Hematopoietic multipotent progenitor cell treated with erythropoietin and hydrocortisone succinate and interleukin-3 and kit ligand, for 4 days (in vitro differentiated cells): Measurements from ENCODE around the gene FCRLA.
"Not testable (repeated sequence)": the region's sequence is repeated elsewhere in the genome, so short reads cannot be mapped to it uniquely, and the experiment has no call there.

Source experiments
- DNase-seq: peaks from one replicate; pipeline ENCODE4 v3.0.0-alpha.2; 2015

Gene FCRLA, protein sequence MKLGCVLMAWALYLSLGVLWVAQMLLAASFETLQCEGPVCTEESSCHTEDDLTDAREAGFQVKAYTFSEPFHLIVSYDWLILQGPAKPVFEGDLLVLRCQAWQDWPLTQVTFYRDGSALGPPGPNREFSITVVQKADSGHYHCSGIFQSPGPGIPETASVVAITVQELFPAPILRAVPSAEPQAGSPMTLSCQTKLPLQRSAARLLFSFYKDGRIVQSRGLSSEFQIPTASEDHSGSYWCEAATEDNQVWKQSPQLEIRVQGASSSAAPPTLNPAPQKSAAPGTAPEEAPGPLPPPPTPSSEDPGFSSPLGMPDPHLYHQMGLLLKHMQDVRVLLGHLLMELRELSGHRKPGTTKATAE

DNA sequence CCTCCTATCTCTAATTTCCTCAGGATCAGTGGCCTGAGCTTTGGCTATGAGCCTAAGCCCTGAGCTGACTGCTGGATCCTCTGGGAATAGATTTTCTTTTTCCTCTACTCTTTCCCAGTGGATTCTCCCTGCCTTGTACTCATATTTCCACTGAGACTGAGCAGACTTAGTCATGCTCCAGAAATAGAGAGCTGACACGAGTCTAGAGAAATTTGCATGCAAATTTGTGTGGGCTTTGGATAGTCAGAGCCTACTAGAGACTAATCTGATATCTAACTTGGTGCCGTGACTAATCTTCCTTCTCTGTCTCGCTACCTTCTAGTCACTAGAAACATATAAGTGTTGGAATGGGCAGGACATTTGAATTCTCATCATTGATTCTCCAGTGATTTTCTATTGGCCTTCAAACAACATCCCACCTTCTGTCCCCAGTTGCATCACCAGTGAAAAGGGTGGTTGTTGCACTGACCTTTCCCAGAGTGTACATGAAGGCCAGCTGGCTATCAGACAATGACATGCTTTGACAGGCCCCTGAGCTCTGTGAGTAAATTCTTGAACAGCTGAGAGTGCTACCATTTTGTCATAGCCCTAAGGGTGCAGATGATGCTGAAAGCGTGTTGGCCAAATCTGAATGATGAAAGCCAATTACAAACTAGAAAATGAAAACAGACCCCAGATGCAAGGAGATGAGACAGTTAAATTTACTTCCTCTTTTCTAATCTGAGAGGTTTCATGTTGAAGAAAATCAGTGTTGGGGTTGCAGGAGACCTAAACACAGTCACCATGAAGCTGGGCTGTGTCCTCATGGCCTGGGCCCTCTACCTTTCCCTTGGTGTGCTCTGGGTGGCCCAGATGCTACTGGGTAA is at the start of gene FCRLA:
TSS of gene FCRLA (plus strand) at position 748 of the 866 bp plus-strand sequence. CDS start at position 784, 36 bp downstream.
- DNase-seq, result peak; percentile 75

DNA sequence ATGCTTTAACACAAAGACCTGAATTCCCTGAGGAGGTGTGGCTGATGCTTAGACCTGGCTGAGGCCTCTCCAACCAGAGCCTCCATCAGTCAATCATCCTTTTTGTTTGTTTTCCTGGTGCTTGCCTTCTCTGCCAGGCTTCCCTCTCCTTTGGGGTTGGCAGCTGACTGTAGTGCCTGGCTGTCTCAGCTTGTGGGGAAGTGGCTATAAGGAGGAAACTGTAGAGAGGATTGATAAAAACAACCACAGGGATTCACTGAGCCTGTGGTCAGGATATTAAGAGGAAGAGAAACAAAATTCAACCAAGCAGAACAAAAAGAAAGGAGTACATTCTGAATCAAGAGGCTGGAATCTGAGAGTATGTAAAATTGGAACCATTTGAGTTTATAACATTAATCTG is 48.5 kb upstream of the FCRLA start:
- not testable (repeated sequence) for DNase-seq

DNA sequence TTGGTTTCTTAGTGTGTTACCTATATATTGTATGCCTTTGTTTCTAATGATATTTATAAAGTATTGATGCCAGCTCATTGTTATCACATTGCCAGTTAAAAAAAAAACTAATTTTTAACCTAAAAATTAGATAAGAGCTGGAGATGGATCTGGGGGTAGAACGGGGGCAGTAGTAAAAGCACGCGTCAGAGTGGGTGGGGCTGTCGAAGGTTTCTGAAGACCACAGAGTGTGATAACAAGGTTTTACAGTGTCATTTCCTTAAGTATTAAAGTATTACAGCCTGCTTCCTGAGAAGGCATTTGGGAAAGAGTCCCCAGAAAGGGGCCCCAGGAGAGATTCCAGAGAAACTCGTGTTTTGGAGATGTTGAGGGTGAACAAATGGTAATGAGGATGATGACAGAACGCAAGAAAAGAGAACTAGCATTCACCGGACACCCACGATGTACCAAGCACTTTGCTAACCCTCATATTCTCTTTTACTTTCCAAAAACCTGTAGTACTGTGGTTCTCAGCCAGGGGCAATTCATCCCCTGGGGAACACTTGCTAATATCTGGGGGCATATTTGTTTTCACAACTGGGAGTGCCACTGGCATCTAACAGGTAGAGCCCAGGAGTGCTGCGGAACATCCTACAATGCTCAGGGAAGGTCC is 45.2 kb upstream of the FCRLA start:
- DNase-seq, result not testable (repeated sequence)

DNA sequence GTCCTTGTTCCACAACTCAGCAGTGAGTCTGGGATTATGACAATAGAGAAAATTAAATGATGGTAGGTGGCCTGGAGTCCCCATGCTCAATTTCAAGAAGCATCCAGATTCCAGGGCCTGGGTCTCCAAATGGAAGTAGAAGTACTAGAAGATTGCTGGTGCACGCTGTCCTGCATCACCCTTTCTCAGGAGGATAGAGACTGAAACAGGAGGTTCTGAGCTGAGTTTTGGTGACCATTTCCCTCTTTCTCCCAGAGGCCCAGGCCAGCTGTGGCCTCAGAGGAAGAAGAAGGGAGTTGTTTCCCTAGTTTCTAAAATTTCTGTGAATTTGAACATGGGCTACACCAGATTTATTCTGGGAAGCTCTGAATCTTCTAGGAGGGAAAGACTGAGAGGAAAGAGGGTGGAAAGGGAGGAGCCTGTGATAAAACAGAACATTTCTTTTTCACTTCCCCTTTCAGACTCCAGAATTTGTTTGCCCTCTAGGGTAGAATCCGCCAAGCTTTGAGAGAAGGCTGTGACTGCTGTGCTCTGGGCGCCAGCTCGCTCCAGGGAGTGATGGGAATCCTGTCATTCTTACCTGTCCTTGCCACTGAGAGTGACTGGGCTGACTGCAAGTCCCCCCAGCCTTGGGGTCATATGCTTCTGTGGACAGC is 44.2 kb upstream of the FCRLA start, which contains the start of gene FCGR2B:
TSS of gene FCGR2B (plus strand) at position 460 of the 656 bp plus-strand sequence. CDS start at position 559, 99 bp downstream.
- not testable (repeated sequence) for DNase-seq

DNA sequence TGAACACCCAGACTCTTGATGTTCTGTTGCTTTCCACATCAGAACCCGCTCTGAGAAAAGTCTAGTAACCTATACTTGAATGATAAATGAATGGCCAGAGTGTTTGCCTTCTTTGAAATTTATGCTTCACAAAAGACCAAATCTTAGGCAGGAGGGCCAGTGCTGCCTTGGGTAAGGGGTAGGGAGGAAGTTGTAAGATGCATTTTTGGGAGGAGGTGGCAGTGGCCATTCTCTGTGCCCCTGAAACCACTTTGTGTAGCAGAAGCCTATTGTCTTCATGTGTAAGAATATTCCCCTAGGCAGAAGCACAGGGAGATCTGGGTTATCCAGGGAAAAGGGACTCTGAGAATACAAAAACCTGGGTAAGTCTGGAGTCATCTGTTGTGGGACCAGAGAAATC is 43.5 kb upstream of the FCRLA start:
- DNase-seq, result not testable (repeated sequence)

DNA sequence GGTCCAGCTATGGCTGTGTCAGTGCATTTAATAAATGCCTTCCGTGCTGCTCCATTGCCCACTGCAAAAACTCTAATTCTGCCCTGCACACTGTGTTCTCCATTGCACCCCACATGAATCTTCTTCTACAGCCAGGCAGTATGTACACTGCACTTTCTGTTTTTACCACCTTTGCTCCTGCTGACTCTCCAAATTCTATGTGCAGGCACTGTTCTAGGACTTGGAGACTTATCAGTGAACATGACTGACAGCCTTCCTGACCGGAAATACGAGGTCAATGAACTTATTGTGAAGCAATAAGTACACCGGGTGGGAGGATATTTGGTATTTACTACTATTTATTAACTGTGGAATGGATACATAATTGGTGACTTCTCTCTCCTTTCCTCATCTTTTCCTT is 42.3 kb upstream of the FCRLA start:
- DNase-seq, result not testable (repeated sequence)

DNA sequence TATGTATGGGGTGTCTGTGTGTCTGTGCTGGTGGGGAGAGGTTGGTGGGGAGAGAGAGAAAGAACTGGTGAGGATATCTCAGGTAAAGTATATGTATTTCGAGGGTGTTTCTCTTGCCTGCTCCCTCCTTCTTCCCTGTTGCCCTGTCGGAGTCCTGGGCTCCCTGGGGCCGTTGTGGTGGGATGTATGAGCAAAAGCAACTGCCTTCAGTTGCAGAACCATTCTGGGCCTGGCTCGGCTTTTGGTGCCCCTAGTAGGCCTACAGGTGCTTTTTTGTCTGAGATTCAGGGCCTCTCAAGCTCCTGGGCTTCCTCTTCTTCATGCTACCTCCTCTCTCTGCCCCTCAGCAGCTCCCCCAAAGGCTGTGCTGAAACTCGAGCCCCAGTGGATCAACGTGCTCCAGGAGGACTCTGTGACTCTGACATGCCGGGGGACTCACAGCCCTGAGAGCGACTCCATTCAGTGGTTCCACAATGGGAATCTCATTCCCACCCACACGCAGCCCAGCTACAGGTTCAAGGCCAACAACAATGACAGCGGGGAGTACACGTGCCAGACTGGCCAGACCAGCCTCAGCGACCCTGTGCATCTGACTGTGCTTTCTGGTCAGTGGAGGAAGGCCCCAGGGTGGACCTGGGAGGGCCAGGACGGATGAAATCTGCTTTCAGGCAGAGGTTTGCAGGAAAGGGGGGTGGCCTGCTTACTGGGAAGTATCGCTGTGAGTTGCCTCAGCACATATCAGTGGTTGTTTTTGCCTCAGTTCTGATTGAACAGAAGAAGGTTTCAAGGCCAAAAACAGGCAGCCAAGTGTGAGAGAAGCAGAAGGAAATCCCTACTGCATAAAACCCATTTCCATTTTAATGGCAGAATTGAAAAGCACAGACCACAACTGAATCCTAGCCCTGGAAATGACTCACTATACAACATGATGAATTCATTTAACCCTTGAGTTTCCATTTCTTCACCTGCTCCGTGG is 35.7 kb upstream of the FCRLA start:
- DNase-seq, result not testable (repeated sequence)

DNA sequence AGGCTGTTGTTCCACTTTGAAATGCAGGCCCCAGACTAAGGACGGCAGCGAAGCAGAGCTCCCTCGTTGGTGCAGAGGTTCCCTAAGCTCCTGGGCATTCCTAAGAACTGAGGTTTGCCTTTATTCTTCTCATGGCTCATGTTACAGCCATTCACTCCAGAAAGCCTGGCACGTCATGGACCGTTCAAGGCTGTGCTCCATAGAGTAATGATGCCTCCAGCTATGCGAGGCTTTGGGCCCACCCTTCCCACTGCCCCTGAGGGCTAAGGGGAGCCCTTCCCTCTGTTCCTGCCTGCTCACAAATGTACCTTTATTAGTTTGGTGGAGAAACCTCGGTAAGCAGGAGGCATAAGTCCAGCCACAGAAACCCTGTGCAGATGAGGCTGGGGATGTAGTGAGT is 33.6 kb upstream of the FCRLA start:
- DNase-seq, result not testable (repeated sequence)

DNA sequence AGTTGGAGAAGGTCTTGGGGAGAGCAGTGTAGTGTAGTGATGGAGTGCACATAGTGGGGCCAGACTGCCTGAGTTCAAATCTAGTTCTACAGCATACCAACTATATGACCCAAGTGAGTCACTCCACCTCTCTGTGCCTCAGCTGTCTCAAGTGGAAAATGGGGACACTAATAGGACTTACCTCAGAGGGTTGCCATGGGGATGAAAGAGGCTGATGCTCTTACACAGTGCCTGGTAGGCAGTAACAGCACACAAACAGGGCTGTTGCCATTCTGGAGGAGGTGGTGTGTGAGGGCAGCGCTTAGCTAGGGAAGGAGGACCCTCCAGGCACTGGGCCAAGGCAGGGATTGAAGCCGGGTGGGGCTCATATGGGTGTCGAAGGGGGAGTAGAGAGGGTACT is 32.6 kb upstream of the FCRLA start:
- DNase-seq, result not testable (repeated sequence)

DNA sequence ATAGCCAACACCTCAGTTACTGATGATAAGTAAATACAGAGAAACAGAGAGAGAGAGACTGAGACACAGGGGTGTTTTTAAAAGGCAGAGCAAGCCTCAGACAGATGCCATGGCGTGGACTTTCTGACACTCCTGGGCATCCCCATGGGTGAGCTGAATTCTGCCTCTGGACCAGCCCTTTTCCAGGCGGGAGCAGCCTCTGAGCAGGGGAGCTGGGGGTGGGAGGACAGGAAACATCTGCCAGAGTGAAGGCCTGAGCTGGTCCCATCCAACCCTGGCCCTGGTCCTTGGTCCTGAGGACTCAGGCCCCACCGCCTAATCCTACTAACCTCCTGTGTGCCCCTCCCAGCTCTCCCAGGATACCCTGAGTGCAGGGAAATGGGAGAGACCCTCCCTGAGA is 32.1 kb upstream of the FCRLA start:
- DNase-seq, result not testable (repeated sequence)

DNA sequence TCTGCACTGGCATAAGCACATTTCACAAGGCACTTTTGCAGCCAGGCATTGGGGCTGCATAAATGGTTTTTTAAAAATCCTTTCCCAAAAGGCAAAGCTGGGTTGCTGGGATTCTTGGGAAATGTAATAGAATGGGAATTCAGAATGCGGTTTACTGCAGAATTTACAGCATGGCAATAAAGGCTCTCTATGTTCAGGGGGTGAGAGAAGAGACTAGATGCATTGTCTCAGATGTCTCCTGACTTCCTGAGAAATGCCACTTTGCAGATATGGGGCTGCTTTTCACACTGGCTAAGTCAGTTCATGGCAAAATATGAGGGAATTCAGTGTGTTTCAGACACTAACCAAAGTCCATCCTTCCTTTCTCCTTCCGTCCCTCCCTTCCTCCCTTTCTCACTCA is 30.6 kb upstream of the FCRLA start:
- DNase-seq, result no peak

DNA sequence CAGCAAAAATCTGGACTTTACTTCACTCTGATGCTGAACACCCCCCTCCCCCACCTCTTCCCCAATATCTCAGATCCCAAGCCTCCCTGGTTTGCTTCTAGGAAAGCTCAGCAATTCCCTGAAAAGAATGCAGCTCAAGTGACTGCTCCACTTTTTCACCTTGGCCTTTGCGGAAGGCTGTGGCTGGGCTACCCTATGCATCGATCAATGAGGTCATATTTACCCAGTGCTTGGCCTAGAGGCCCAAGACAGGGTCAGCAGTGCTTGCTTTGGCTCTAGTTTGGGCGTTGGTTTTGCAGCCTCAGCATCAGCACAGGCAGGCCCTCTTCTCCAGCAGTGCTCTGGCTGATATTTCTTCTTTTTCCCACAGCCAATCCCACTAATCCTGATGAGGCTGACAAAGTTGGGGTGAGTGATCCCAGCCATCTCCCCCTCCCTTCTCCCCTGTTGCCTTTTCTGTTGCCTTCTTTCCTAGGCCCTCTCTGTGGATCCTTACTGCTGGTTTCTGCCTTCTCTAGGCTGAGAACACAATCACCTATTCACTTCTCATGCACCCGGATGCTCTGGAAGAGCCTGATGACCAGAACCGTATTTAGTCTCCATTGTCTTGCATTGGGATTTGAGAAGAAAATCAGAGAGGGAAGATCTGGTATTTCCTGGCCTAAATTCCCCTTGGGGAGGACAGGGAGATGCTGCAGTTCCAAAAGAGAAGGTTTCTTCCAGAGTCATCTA is 29.9 kb upstream of the FCRLA start:
- DNase-seq, result no peak

DNA sequence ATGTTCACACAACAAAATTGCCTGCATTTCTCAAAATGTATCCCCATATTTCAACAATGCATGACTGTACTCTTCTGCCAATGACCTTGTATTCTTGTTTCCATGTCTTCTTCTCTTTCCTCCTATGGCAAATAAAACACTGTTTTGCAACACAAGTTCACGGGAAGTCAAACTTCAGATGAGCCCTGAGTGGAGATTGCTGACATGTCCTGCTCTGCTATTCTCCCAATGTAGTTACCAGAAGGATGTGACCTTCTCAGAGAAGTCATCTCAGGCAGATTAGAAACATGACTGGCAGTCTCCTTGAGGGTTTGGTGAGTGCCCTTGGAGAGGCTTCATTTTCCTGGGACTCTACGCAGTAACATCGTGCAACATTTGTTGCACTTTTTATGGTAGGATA is 28.5 kb upstream of the FCRLA start:
- no peak for DNase-seq

DNA sequence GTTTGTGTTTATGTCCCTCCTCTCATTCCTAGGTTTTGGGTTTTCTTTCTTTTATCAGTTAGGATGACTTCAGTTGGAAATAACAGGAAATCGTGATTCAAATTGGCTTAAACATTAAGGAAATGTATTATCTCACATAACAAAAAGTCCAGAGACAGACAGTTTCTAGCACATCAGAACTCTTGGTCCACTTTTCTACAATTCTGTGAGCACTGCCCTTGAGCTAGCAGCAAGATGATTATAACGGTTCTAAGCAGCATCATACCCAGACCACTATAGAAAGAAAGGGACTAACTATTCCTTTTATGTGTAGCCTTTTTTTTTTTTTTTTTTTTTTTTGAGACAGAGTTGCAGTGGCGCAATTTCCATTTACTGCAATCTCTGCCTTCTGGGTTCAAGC is 25.1 kb upstream of the FCRLA start:
- DNase-seq, result no peak

DNA sequence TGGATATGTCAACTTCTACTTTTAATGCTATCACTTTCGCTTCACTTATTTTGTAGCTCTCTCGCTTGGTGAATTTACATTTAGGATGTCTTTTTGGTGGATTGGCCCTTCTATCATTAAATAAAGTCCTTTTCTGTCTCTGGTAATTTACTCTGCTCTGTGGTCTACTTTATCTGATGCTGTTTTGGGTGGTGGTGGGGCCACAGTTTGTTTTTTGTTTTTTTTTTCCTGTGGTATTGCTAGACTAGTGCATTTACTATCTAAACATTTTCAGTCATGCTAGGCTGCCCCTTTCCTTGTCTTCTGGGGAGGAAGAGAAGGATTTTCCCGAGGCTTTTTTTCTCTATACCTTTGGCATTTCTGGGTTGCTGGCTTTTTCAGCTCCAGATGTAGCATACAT is 18.1 kb upstream of the FCRLA start:
- peak; percentile 52 for DNase-seq

DNA sequence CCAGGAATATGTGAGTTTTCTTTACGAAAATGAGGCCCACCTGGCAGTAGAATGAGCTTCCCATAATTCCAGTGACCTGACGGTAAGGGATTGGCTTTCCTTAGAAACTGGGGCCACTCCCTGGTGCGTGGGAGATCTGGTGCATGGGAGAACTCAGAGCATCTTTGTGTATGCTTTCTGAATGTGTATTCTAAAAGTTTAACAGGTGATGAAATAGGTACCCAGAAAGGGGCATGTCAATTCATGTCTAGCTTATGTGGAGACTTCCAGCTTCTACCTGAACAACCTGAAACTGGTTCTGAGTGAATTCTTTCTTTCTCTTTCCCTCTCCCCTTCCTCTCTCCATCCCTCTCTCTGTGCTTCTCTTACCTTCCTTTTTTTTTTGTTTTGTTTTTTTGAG is 15.2 kb upstream of the FCRLA start:
- no peak for DNase-seq

DNA sequence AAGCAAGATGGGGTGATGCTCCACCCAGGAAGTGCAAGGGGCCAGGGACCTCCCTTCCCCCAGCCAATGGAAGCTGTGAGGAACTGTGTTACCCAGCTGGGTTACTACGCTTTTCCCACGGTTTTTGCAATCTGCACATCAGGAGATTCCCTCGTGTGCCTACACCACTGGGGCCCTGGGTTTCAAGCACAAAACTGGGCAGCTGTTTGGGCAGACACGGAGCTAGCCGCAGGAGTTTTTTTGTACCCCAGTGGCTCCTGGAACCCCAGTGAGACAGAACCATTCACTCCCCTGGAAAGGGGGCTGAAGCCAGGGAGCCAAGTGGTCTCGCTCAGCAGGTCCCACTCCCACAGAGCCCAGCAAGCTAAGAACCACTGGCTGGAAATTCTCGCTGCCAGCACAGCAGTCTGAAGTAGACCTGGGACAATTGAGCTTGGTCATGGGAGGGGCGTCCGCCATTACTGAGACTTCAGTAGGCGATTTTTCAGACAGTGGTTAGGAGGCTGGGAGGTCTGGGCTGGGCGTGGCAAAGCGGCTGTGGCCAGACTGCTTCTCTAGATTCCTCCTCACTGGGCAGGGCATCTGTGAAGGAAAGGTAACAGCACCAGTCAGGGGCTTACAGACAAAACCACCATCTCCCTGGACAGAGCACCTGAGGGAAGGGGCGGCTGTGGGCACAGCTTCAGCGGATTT is 13.9 kb upstream of the FCRLA start:
- DNase-seq, result peak; percentile 30

DNA sequence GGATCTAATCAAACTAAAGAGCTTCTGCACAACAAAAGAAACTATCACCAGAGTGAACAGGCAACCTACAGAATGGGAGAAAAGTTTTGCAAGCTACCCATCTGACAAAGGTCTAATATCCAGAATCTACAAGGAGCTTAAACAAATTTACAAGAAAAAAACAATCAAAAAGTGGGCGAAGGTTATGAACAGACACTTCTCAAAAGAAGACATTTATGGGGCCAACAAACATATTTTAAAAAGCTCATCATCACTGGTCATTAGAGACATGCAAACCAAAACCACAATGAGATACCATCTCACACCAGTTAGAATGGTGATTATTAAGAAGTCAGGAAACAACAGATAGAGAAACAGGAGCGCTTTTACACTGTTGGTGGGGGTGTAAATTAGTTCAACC is 8.7 kb upstream of the FCRLA start:
- DNase-seq, result not testable (repeated sequence)

DNA sequence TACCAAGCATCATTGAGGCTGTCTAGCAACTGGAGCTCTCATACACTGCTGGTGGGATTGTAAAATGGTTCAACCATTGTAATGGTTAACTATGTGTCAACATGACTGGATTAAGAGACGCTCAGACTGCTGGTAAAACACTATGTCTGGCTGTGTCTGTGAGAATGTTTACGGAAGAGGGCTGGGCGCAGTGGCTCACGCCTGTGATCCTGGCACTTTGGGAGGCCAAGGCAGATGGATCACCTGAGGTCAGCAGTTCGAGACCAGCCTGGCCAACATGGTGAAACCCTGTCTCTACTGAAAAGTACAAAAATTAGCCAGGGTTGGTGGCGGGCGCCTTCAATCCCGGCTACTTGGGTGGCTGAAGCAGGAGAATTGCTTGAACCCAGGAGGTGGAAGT is 4.8 kb upstream of the FCRLA start:
- DNase-seq, result no peak

DNA sequence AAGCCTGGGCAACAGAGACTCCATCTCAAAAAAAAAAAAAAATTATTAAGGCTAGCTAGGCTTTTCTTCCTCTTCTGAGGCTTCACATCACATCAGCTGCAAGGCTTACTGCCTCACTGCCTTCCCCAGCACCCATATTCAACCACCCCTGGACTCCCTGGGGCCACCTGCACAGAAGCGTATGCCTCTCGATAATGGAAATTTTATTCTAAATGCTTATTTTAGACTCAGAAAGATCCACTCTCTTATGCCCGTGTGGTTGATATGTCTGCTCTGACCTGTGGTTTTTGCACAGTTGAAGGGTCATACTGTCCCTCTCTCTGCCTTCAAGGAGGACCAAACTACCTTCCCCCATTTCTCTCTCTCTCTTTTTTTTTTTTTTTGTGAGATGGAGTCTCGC is 1.5 kb upstream of the FCRLA start:
- no peak for DNase-seq
